GM19328 (cell line): ENCODE results near the gene TFEB.

ENCODE experiments used
- ATAC-seq: cut with Tn5 transposase; IDR thresholded peaks from one replicate; pipeline ENCODE4 v1.9.1; 2021; ENCODE audit warnings: mild to moderate bottlenecking, moderate library complexity; ENCODE audit not compliant: unreplicated experiment

The TFEB gene

GRCh38 chr6:41740366-41741162, 5.2 kb upstream of the TFEB start:
- no peak for ATAC-seq

DNA sequence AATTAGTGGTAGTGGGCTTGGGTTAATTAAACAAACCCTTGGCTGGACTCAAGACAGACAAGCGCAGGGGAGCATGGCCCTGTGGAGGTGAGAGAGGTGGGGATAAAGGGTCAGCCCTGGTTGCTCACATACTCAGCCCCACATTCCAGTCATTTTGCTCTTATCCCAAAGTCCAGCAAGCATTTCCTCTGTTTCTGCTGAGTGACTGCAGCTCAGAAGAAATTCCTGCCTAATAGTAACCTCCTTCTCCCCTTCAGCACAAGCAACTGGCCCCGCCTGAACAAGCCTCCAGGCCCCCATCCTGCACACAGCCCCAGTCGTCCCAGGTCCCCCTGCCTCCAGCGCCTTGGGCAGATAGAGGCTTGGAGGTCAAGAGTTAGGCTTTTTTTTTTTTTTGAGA, 3.6 kb upstream of the TFEB start:
- ATAC-seq, result no peak

- ATAC-seq, result no peak
Observed at GRCh38 chr6:41737591-41738130, 2.3 kb upstream of the TFEB start.

GRCh38 chr6:41736800-41737555, 1.6 kb upstream of the TFEB start:
- ATAC-seq, result no peak

GRCh38 chr6:41736186-41736733, 852 bp upstream of the TFEB start:
- ATAC-seq, result no peak

DNA sequence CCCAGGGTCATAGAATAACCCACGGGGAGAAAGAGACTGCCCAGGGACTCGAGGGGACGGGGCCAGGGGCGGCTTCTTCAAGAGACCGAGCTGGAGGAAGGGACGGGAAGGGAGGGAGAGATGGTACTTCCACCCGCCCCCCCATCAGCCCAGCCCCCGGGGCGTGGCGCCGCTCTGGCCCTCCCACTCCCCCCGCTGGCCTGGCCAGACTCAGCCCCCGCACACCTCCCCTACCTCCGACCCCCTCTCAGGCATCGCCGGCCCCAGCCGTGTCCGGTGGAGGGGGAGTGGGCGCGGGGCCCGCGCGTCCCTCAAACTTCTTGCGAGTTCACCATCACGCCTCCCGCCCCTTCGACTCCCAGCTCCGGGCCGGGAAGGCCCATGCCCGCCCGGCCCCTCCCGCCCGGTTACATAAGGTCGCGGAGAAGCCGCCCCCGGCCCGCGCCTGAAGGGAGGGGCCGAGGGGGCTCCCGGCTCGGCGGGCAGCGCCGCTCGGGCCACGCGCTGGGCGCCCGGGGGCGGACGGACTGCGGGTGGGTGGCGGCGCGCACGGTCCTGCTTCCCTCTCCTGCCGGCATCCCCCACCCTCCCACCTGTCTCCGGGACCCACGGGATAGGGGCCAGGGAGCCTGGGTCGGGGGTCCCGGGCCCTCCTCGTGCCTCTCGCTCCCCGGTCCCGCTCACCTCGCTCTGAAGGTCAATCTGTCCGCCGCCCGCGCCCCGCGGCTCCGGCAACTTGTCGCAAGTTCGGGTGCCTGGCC, 562 bp downstream of the TFEB start:
- peak; percentile 15 for ATAC-seq

DNA sequence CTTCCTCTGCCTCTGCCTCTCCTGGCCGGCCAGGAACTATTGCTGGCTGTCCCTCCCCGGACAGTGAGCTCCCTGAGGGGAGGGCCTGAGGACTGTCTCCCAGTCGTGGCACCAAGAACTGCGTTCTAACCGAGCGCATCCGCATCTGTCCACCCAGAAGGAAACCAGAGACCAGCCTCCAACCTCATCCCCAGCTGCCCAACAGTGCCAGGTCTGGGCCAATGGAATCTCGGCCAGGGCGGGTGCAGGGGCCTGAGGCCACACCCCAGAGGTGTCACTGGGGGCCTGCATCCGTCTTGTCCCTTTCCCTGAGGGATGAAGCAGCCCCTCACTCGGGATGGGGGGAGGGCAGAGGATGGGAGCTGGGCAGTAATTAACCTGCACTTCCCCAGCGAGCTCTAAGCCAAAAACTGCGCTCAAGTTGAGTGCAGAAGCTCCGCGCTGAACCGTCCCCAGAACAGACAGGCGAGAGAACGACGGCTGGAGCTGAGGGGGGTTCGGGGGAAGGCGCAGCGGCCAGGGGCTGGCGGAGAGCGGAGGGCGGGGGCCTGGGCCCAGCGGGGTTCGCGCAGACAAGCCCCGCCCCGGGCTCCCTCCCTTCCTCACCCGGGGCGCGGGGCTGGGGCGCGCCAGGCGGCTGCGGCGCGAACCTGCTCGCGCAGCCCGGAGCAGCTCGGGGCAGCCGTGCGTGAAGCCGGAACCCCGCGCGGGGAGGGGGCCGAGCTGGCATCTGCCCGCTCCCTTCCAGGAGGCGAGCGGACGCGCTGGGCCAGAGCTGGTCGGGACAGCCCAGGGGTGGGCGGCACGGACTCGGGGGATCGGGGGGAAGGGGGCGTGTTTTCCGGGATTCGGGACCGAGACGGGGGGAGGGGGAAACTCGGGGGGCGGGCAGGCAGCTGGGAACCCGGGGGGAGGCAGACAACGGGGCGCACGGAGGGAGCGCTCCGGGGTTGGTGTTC, 1.4 kb downstream of the TFEB start:
- ATAC-seq, result peak; percentile 45

DNA sequence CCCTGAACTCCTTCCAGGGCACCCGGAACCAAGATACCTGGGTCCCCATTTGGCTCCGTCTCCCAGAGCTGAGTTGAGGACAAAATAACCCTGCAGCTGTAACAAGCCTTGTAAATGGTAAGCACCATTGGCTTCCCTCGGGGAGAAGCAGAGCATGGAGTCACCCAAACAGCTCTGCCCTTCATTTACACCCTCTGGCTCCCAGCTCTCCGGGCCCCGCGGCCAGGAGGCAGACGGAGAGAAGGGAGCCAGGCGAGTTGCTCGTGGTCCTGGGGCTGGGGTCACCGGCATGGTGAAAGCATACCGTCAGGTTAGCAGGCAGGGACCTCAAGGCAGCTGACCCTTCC, 2.1 kb downstream of the TFEB start:
- no peak for ATAC-seq

DNA sequence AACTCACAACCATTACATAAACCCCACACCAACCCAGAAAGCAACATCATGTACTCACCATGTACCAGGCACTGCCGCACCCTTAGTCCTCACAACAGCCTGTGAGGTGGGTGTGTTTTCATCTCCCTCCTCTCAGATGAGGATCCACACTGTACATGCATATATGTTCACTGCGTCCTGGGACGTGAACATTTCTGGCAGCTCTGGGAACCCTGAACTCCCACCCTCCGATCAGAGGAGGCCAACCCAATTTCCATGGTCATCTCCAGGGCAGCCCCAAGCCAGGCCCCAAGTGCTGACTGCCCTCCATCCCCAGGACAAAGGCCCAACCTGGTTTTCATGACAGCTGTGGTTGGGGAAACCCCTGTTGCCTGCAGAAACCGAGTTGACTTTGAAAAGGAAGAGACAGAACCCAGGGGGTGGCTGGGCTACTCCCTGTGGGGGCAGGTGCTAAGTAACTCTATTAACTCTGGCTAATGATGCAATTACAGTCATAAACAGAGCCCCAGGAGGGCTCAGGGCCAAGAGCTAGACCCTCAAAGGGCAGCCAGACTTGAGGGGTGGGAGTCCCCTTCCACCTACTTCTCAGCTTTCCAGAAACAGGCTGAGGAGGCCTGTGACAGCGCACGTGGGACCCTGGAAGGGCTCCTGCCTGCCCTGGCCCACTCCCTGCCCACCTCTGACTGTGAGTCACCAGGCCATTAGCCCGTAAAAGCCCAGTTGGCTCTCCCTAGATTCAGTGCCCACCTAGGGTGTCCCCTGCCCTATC, 2.6 kb downstream of the TFEB start:
- ATAC-seq, result peak; percentile 32

GRCh38 chr6:41732149-41732548, 3.3 kb downstream of the TFEB start:
- ATAC-seq, result no peak

DNA sequence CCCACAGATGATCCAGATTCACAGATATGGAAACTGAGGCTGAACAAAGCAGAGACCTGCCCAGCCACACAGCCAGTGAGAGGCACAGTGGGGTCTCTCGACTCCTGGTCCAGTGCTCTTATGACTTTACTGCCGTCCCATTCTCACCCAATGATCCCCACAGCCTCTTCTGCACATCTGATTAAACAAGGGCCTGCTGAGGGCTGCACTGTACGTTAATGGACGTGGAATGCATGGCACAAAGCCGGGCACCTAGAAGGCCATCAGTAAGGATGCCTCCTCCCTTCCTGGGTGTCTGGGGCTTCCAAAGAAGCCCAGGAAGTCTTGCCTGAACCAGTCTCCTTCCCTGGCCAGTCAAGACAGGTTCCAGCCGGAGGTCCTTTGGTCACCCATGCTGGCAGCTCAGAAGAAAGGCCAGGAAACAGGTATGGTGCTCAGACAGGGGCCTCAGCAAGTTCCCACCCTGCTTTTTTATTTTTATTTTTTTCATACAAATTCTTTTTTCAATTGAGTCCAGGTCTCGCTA, 3.8 kb downstream of the TFEB start:
- ATAC-seq, result no peak

GRCh38 chr6:41730531-41731436, 4.6 kb downstream of the TFEB start:
- no peak for ATAC-seq

DNA sequence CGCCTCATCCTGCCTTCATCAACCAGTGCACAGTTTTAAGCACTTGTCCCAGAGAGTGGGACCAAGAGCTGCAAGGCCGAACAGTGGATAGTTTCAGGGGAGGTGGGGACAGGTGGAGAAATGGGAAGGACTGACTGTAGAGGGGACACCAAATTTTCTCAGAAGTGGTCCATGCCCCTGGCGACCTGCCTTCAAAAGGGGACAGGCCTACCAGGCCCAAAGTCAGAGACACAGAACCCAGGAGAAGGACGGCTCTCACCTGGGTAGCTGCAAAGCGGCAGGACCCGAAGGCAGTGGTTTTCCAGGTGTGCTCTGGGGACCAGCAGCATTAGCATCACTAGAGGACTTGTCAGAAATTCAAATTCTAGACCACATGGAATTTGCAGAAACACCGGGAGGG, 5.8 kb downstream of the TFEB start:
- no peak for ATAC-seq

DNA sequence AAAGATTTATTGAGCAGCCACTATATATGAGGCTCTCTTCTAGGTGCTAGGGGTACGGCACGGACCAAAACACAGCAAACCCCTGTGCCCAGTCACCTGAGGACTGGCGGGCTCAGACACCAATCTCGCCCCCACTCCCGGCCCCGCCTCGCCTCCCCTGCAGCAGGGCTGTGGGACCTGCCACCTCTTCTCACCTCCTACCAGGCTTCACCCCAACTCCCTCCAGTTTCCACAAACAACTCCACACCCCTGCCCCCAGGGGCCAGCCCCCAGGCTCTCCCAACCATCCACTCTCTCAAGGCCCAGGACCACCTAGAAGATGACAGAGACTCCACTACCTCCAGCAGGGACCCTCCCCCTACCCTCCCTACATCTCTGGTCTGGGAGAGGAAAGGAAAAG, 6.5 kb downstream of the TFEB start:
- ATAC-seq, result no peak

- ATAC-seq, result no peak
Observed at GRCh38 chr6:41728073-41728936, 7.1 kb downstream of the TFEB start.

- ATAC-seq, result no peak
Observed at GRCh38 chr6:41727705-41728072, 7.7 kb downstream of the TFEB start.

- ATAC-seq, result no peak
Observed at GRCh38 chr6:41726876-41727275, 8.5 kb downstream of the TFEB start.
